Adipocyte (in vitro differentiated cells): Measurements from ENCODE around the gene HBA1.
A peak's percentile ranks its signal among the peaks of the same experiment; 100 is the strongest.
"Not testable (repeated sequence)": the region's sequence is repeated elsewhere in the genome, so short reads cannot be mapped to it uniquely, and the experiment has no call there.

Experiments
- DNase-seq: peaks from one replicate; pipeline ENCODE4 v3.0.0-alpha.2; 2015; ENCODE audit warnings: low read depth
- H3K27me3 ChIP-seq: replicated peaks from 2 replicates; pipeline ENCODE4 v1.7.0; 2013; ENCODE audit warnings: mild to moderate bottlenecking, low read length, moderate library complexity; ENCODE audit not compliant: control insufficient read depth, insufficient read depth
- H3K36me3 ChIP-seq: 2 replicates; pipeline ENCODE4 v1.7.0; 2013; ENCODE audit warnings: low read length, mild to moderate bottlenecking, moderate library complexity; ENCODE audit not compliant: control insufficient read depth, insufficient read depth, severe bottlenecking
- H3K4me1 ChIP-seq: 2 replicates; pipeline ENCODE4 v1.7.0; 2013; ENCODE audit warnings: mild to moderate bottlenecking, low read length, moderate library complexity; ENCODE audit not compliant: control insufficient read depth, insufficient read depth
- H3K4me3 ChIP-seq: 2 replicates; pipeline ENCODE4 v1.7.0; 2013; ENCODE audit warnings: mild to moderate bottlenecking, low read length, moderate library complexity
- H3K9ac ChIP-seq: 2 replicates; pipeline ENCODE4 v1.7.0; 2013; ENCODE audit warnings: mild to moderate bottlenecking, low read length, moderate library complexity
- H3K9me3 ChIP-seq: 2 replicates; pipeline ENCODE4 v1.7.0; 2013; ENCODE audit warnings: mild to moderate bottlenecking, low read length, moderate library complexity; ENCODE audit not compliant: control insufficient read depth

HBA1 gene

GRCh38 chr16:191831-192230, 15.4 kb downstream of the HBA1 start:
- Histone ChIP-seq H3K9me3 (no peaks in the 10 kb centered on the region), H3K4me3 (no peak overlapping the region), H3K36me3 (peaks cover 96% of the 10 kb centered on the region), H3K4me1 (no peaks in the 10 kb centered on the region), H3K27me3 (no peaks in the 10 kb centered on the region), H3K9ac (no peak overlapping the region)
- no peak for DNase-seq

GRCh38 chr16:192686-193085, 16.2 kb downstream of the HBA1 start:
- no peak for DNase-seq
- Histone ChIP-seq H3K27me3 (no peaks in the 10 kb centered on the region), H3K4me3 (no peak overlapping the region), H3K36me3 (peaks cover 97% of the 10 kb centered on the region), H3K9ac (no peak overlapping the region), H3K4me1 (no peaks in the 10 kb centered on the region), H3K9me3 (no peaks in the 10 kb centered on the region)

- H3K4me3 ChIP-seq, result no peak overlapping the region
- no peak overlapping the region for H3K9ac ChIP-seq
- peaks cover 98% of the 10 kb centered on the region for H3K36me3 ChIP-seq
- DNase-seq, result no peak
- no peaks in the 10 kb centered on the region for H3K4me1 ChIP-seq
- no peaks in the 10 kb centered on the region for H3K9me3 ChIP-seq
- H3K27me3 ChIP-seq, result no peaks in the 10 kb centered on the region
These were observed 17.0 kb downstream of the HBA1 start for GRCh38 chr16:193441-193840.

- no peak overlapping the region for H3K4me3 ChIP-seq
- H3K9me3 ChIP-seq, result no peaks in the 10 kb centered on the region
- H3K4me1 ChIP-seq, result no peaks in the 10 kb centered on the region
- H3K27me3 ChIP-seq, result no peaks in the 10 kb centered on the region
- H3K9ac ChIP-seq, result no peak overlapping the region
- peak; percentile 9 for DNase-seq
- H3K36me3 ChIP-seq, result peaks cover 96% of the 10 kb centered on the region
These were observed 18.0 kb downstream of the HBA1 start for GRCh38 chr16:194516-194915.

GRCh38 chr16:200388-200787, 23.9 kb downstream of the HBA1 start:
- no peaks in the 10 kb centered on the region for H3K27me3 ChIP-seq
- DNase-seq, result peak; percentile 43
- H3K9me3 ChIP-seq, result no peaks in the 10 kb centered on the region
- H3K36me3 ChIP-seq, result peaks cover 74% of the 10 kb centered on the region
- H3K4me3 ChIP-seq, result no peak overlapping the region
- H3K9ac ChIP-seq, result no peak overlapping the region
- H3K4me1 ChIP-seq, result peaks cover 5% of the 10 kb centered on the region

GRCh38 chr16:203246-203645, 26.8 kb downstream of the HBA1 start:
- peaks cover 5% of the 10 kb centered on the region for H3K4me1 ChIP-seq
- no peaks in the 10 kb centered on the region for H3K27me3 ChIP-seq
- H3K4me3 ChIP-seq, result no peak overlapping the region
- no peak for DNase-seq
- H3K9ac ChIP-seq, result no peak overlapping the region
- no peaks in the 10 kb centered on the region for H3K9me3 ChIP-seq
- H3K36me3 ChIP-seq, result peaks cover 74% of the 10 kb centered on the region

GRCh38 chr16:204046-204445, 27.6 kb downstream of the HBA1 start:
- DNase-seq, H3K4me1 ChIP-seq, H3K27me3 ChIP-seq, H3K9ac ChIP-seq, H3K9me3 ChIP-seq, H3K4me3 ChIP-seq: not testable (repeated sequence)
- peaks cover 74% of the 10 kb centered on the region for H3K36me3 ChIP-seq

GRCh38 chr16:209359-209758, 32.9 kb downstream of the HBA1 start:
- H3K27me3 ChIP-seq, DNase-seq, H3K4me1 ChIP-seq, H3K9ac ChIP-seq, H3K4me3 ChIP-seq, H3K9me3 ChIP-seq: not testable (repeated sequence)
- H3K36me3 ChIP-seq, result peaks cover 76% of the 10 kb centered on the region

GRCh38 chr16:211631-212180, 35.2 kb downstream of the HBA1 start:
- H3K4me1 ChIP-seq, DNase-seq, H3K9me3 ChIP-seq, H3K4me3 ChIP-seq, H3K9ac ChIP-seq, H3K27me3 ChIP-seq: not testable (repeated sequence)
- peaks cover 74% of the 10 kb centered on the region for H3K36me3 ChIP-seq

- Histone ChIP-seq H3K27me3 (no peaks in the 10 kb centered on the region), H3K4me1 (peaks cover 3% of the 10 kb centered on the region), H3K36me3 (peaks cover 74% of the 10 kb centered on the region), H3K9me3 (no peaks in the 10 kb centered on the region), H3K4me3 (no peak overlapping the region), H3K9ac (no peak overlapping the region)
- no peak for DNase-seq
These were observed 36.5 kb downstream of the HBA1 start for GRCh38 chr16:212999-213398.

- H3K9me3 ChIP-seq, result peaks cover 3% of the 10 kb centered on the region
- H3K4me3 ChIP-seq, result no peak overlapping the region
- peaks cover 5% of the 10 kb centered on the region for H3K4me1 ChIP-seq
- H3K9ac ChIP-seq, result no peak overlapping the region
- no peak for DNase-seq
- H3K27me3 ChIP-seq, result no peaks in the 10 kb centered on the region
- H3K36me3 ChIP-seq, result peaks cover 82% of the 10 kb centered on the region
These were observed 43.5 kb downstream of the HBA1 start for GRCh38 chr16:220021-220420.
